Esophagus squamous epithelium (tissue), 5 donors: ENCODE measurements around the gene DENND4A. TPM values are rescaled to one million over a fixed set of nuclear protein-coding genes. Genes with fewer than 3 reads are reported as not detected.

ENCODE experiments used
- DNase-seq: peaks from one replicate; lab custom pipeline; 2025; lab: John Stamatoyannopoulos, UW
- H3K27ac ChIP-seq, 4 donors: fragments of 200-600 bp; sonication (generic); one replicate each; pipeline ENCODE4 v1.5.1; 2016 to 2019; ENCODE audit warnings: mild to moderate bottlenecking in 1 of 4
- H3K27me3 ChIP-seq, 4 donors: fragments of 200-600 bp; sonication (generic); 1 replicate in 3 of 4; 2 replicates in 1 of 4; pipeline versions ENCODE4 v1.5.1 to v1.6.0; 2017 to 2021; ENCODE audit warnings: antibody characterized with exemption in 1 of 4
- H3K36me3 ChIP-seq, 3 donors: fragments of 200-600 bp; sonication (generic); one replicate each; pipeline ENCODE4 v1.5.1; 2016 to 2019
- H3K4me1 ChIP-seq, 3 donors: fragments of 200-600 bp; sonication (generic); one replicate each; pipeline ENCODE4 v1.5.1; 2017 to 2019
- H3K4me3 ChIP-seq, 4 donors: fragments of 200-600 bp; sonication (generic); 1 replicate in 3 of 4; 2 replicates in 1 of 4; pipeline ENCODE4 v1.5.1; 2016 to 2019; ENCODE audit warnings: mild to moderate bottlenecking in 2 of 4, moderate library complexity in 1 of 4
- H3K9me3 ChIP-seq, 3 donors: fragments of 200-600 bp; sonication (generic); one replicate each; pipeline ENCODE4 v1.5.1; 2016 to 2019
- CTCF ChIP-seq, 6 experiments: fragments of 450-650 bp in 4 of 6; fragments of 200-600 bp in 2 of 6; sonication (generic) in 2 of 6; IDR thresholded peaks; one replicate each; pipeline ENCODE4 v1.5.1; 2016 to 2019; ENCODE audit warnings: antibody characterized with exemption in 6 of 6, mild to moderate bottlenecking in 4 of 6, moderate library complexity in 4 of 6
- POLR2A ChIP-seq, 4 donors: fragments of 450-650 bp; IDR thresholded peaks; one replicate each; pipeline ENCODE4 v1.6.1; 2017; ENCODE audit warnings: antibody characterized with exemption in 4 of 4, mild to moderate bottlenecking in 4 of 4, moderate library complexity in 3 of 4
- WGBS, 2 donors: methylation state at CpG; one replicate each; pipeline ENCODE4 v1.1.5; 2018; 5-methylcytosine and 5-hydroxymethylcytosine counted together
- intact Hi-C: fragments of 100-400 bp; cut with DNase I; formaldehyde crosslinking; loops from one replicate; pipeline ENCODE4 v1.15.0; 2022
- total RNA-seq, 4 donors: library from RNA; depleted of rRNA; stranded (reverse); fragments of >200 nt; gene quantifications; one replicate each; pipeline ENCODE4 v1.1.0, GENCODE V29; 2016
- donor health status: DM: yes; HTN: yes; CAD: no.

DENND4A gene
- total RNA-seq, 4 donors from 2014 or later, result 5.9 to 22.3 (median 10.9) TPM

GRCh38 chr15:65767264-65767595 lies 24.9 kb downstream of the DENND4A start:
- no peak overlapping the region for H3K27ac ChIP-seq
- no peaks in the 10 kb centered on the region for H3K27me3 ChIP-seq
- DNase-seq, result no peak
- H3K4me3 ChIP-seq, result no peak overlapping the region
- no peaks in the 10 kb centered on the region for H3K9me3 ChIP-seq
- H3K4me1 ChIP-seq, result peaks cover 3 to 13% (median 10%) of the 10 kb centered on the region in 3 donors
- no peaks in the 10 kb centered on the region for H3K36me3 ChIP-seq
- intact Hi-C loops, result no loop called here
- no peak for TF ChIP-seq POLR2A (IDR thresholded peaks at IDR 0.05)
- TF ChIP-seq CTCF (IDR thresholded peaks at IDR 0.05), result no peak

- H3K36me3 ChIP-seq, result no peaks in the 10 kb centered on the region
- TF ChIP-seq POLR2A (IDR thresholded peaks at IDR 0.05) (no peak), CTCF (IDR thresholded peaks at IDR 0.05) (no peak)
- no peak overlapping the region for H3K4me3 ChIP-seq
- no peaks in the 10 kb centered on the region for H3K27me3 ChIP-seq
- H3K4me1 ChIP-seq, result peaks cover 3 to 13% (median 10%) of the 10 kb centered on the region in 3 donors
- H3K9me3 ChIP-seq, result no peaks in the 10 kb centered on the region
- 61 to 65% methylated on average over 3 of the region's 3 CpGs for WGBS, 2 donors
- no peak for DNase-seq
- no peak overlapping the region for H3K27ac ChIP-seq
- intact Hi-C loops, result no loop called here
Observed at GRCh38 chr15:65766422-65767263, 25.4 kb downstream of the DENND4A start.

- H3K4me1 ChIP-seq, result peaks cover 3 to 13% (median 10%) of the 10 kb centered on the region in 3 donors
Observed at GRCh38 chr15:65765106-65765505, 27.0 kb downstream of the DENND4A start.

GRCh38 chr15:65762914-65763787 lies 28.9 kb downstream of the DENND4A start:
- TF ChIP-seq POLR2A (IDR thresholded peaks at IDR 0.05) (no peak), CTCF (IDR thresholded peaks at IDR 0.05) (no peak)
- Histone ChIP-seq H3K4me1 (peaks cover 3 to 13% (median 10%) of the 10 kb centered on the region in 3 donors), H3K27ac (no peak overlapping the region), H3K4me3 (no peak overlapping the region), H3K9me3 (no peaks in the 10 kb centered on the region), H3K27me3 (no peaks in the 10 kb centered on the region), H3K36me3 (peaks cover 0 to 17% (median 0%) of the 10 kb centered on the region in 3 donors)
- intact Hi-C loops, result no loop called here
- 73 to 83% methylated on average over 4 to 5 of the region's 5 CpGs for WGBS, 2 donors
- DNase-seq, result no peak

More at GRCh38 chr15:65765106-65765505, 27.0 kb downstream of the DENND4A start:
- intact Hi-C loops, result no loop called here
- DNase-seq, result no peak
- Histone ChIP-seq H3K27ac (no peak overlapping the region), H3K36me3 (peaks cover 0 to 6% (median 0%) of the 10 kb centered on the region in 3 donors), H3K27me3 (no peaks in the 10 kb centered on the region), H3K9me3 (no peaks in the 10 kb centered on the region), H3K4me3 (no peak overlapping the region)
- no peak for TF ChIP-seq CTCF (IDR thresholded peaks at IDR 0.05)
- 71% methylated on average over 2 of the region's 2 CpGs for WGBS, 2 donors

GRCh38 chr15:65762399-65762798 lies 29.7 kb downstream of the DENND4A start:
- H3K27me3 ChIP-seq, result no peaks in the 10 kb centered on the region
- no peaks in the 10 kb centered on the region for H3K9me3 ChIP-seq
- no peak overlapping the region for H3K4me3 ChIP-seq
- no peak overlapping the region for H3K27ac ChIP-seq
- no peak for DNase-seq
- WGBS, 2 donors, result 85 to 88% methylated on average over 3 of the region's 3 CpGs
- peaks cover 0 to 24% (median 0%) of the 10 kb centered on the region in 3 donors for H3K36me3 ChIP-seq
- peaks cover 3 to 13% (median 9%) of the 10 kb centered on the region in 3 donors for H3K4me1 ChIP-seq
- intact Hi-C loops, result no loop called here
- TF ChIP-seq POLR2A (IDR thresholded peaks at IDR 0.05) (no peak), CTCF (IDR thresholded peaks at IDR 0.05) (no peak)
